Measurements from ENCODE around the gene MORC1.

The MORC1 gene

DNA sequence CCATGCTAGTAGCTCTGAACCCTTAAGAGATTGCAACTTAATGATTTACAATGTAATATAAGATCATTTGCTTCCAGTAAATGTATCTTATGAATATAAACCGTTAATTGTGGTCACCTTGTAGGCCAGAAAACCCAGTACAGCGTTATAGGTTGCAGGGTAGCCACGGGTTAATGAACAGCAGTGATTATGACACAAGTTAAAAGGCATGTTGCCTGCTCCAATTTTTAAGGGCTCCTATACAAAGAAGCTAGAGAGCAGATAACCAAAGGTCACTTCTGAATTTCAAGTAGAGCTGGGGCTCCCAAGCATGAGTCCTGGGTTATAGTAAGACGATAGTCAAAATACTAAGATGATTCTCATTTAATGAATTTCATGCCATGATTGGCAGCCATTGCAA, 177.8 kb downstream of the MORC1 start:
- DNase-seq (ENCODE audit: low read depth, low spot score) = no peak

DNA sequence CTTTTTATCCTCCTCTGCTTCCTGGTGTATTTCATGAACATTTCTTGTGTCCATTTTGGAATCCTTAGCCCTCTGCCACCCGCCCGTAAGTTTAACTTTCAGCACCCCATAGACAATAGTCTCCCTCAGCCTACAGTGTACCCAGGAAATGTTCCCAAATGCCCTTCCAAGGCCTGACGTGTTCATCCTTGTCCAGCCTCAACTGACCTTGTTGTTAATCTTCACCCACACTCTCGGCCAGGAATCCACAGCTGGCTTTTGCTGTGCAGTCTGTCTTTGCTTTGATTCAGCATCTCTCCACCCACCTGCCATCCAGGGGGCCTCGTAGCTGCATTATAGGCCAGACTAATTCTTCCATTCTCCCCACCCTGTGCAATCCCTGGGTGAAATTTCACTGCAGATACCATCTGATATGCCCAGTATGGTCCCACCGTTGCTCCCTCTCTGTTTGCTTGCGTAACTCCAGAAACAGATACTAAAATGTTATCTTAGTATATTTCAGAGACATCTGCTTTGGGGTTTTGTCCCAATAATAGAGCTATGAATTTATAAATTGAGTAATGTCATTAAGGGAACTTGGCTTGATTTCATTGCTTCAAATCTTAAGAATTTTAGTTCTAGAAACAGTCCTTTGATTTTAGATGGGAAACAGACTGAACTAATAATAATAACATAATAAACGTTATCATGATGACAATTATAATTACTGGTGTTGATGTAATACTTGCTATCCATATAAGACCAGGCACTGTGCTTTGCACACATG, 180.8 kb downstream of the MORC1 start:
- DNase-seq (ENCODE audit: low read depth, low spot score) = no peak

DNA sequence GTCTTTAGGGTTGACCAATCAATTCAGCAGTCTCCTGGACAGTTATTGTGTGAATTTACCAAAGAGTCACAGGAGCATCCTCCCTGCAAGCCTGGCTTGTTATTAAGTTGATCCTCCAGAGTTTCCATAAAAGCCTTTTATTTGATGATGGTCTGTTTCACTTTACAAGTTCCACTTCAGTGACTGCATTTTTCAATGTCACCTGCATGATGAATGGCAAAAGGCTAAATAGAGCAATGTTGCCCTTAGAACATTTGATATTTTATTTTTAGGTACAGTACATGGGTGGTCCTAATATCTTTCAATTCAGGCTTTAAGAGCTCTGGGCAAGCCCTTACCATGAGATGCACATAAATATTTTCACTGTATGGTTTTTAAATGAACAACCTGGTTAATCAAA, 186.9 kb downstream of the MORC1 start:
- DNase-seq (ENCODE audit: low read depth, low spot score) = no peak

DNA sequence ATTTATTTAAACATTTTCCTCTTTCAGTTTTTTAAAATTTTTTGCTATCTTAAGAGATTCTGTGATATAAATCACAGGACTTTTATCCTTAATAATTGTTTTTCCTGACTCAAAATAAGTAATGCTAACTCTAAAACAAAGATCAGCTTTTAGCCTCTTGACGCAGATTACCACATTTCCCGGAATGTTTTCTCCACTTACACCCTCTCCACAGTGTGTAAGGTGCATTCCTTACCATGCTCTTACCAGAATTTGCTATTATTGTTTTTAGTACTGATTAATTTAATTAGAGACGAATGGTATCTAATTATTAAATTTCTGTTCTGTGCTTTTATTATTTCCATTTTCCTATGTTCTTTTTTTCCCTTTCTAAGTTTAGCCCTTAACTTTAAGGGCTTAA, 199.1 kb downstream of the MORC1 start:
- no peak for DNase-seq (ENCODE audit: low read depth, low spot score)

DNA sequence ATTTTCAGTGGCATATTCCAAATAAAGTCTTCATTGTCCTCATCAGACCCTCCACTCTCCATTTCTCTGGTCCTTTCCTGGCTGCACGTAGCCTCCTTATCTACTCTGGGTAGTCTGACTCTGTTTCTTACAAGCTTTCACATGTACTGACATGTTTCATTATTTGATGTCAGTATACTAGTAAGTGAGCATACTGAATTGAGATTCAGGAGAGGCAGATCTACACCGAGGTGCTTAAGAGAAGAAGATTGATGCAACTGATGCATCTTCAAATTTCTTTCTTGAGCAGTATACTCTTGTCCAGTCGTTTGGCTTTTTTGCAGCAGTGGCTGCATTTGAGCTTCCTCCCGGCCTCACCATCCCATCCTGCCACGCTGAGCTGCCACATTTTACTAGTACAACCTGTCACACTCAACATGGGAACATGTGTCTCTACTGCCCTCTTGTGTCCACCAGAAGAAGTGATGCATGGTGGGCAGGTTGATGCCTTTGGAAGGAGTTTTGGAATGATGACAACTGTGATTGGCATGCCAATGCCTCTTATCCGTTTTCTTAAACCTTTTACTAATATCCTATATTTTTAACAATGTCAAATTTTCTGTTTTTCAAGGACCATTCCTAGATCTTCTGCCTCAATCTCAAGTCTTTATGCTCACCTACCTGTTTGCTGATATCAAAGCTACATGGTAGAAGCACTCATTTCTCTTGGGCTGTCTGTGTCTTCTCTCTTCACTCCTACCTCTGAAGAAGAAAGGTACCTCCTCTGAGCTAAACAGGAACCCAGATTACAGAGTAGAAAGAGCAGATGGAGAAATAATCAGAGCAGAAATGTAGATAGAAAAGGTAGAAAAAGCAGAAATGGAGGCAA, 202.9 kb downstream of the MORC1 start:
- peak; percentile 10 for DNase-seq (ENCODE audit: low read depth, low spot score)

DNA sequence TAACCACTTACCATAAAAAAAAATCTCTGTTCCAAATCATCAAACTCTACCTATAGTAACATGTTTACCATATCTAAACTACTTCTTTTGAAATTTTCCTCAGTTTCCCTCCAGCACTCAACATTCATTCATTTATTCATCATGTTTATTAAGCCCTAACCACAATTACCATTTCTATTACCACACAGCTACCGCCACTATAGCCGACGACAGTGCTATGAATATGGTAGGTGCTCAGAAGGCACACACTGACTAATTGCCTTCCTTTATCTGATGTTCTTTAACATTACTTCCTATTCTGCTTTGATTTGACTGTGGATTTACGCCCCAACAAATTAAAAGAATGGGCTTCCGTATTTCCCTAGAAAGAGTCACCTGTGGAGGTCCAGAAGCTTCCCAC, 208.1 kb downstream of the MORC1 start:
- no peak for DNase-seq (ENCODE audit: low read depth, low spot score)
